Activated B cell treated with CpG ODN at 0.5 μM for 24 hours (primary cell): ENCODE data around the gene EPHB2. TPM values are rescaled to one million over a fixed set of nuclear protein-coding genes. Genes with fewer than 3 reads are reported as not detected.

Source experiments
- ATAC-seq: fragments of 200-7000 bp; cut with Tn5 transposase; one replicate; pipeline ENCODE4 v1.10.0; 2021; ENCODE audit warnings: low read depth, mild to moderate bottlenecking, moderate library complexity
- CTCF ChIA-PET: fragments of 350-600 bp; sonication (Branson Sonifier 250); formaldehyde crosslinking; loops from one replicate; lab custom pipeline; 2021; ENCODE audit warnings: antibody characterized with exemption; lab: Charles Lee
- POLR2A ChIA-PET: fragments of 350-600 bp; sonication (Branson Sonifier 250); formaldehyde crosslinking; loops from one replicate; lab custom pipeline; 2021; ENCODE audit warnings: antibody characterized with exemption; lab: Charles Lee
- DNase-seq: peaks from one replicate; pipeline ENCODE4 v3.0.0; 2022
- H3K27ac Mint-ChIP-seq: one replicate; pipeline ENCODE4 v1.8.0; 2020; ENCODE audit warnings: mixed read lengths
- H3K27me3 Mint-ChIP-seq: one replicate; pipeline ENCODE4 v1.8.0; 2021; ENCODE audit warnings: mixed read lengths
- H3K36me3 Mint-ChIP-seq: one replicate; pipeline ENCODE4 v1.8.0; 2021; ENCODE audit warnings: low read depth, mixed read lengths
- H3K4me1 Mint-ChIP-seq: one replicate; pipeline ENCODE4 v1.8.0; 2021; ENCODE audit warnings: mixed read lengths
- H3K4me3 Mint-ChIP-seq: one replicate; pipeline ENCODE4 v1.8.0; 2020; ENCODE audit warnings: mild to moderate bottlenecking, mixed read lengths
- H3K9me3 Mint-ChIP-seq: one replicate; pipeline ENCODE4 v1.8.0; 2020; ENCODE audit warnings: mixed read lengths
- intact Hi-C: fragments of 100-400 bp; cut with micrococcal nuclease; formaldehyde crosslinking; loops from one replicate; pipeline ENCODE4 v1.15.1; 2024
- total RNA-seq: library from RNA; stranded (reverse); gene quantifications from 2 replicates; pipeline ENCODE4 v1.2.3, GENCODE V29; 2022
- TF ChIP-seq, protein P1 (sequence below): fragments of 200-600 bp; IDR thresholded peaks from one replicate; pipeline ENCODE4 v1.8.0; 2022; ENCODE audit warnings: antibody characterized with exemption, mild to moderate bottlenecking

The EPHB2 gene
- total RNA-seq, 1 donor from 2014 or later, result 0.13 TPM

DNA sequence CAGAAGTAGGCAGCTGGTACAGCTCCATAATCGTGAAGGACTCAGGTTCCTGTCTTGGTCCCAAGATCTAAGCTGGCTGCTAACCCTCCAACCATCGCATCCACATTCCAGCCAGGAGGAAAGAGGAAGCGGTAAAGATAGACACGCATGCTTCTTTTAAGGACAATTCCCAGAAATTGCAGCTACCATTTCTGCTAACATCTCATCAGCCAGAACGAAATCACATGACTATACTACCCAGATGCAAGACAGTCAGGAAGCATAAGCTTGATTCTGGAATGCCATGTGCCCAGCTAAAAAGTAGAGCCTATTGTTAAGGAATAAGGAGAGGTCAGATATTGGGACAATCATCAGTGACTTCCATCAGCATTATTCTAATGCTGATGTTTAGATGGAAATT, 110.4 kb downstream of the EPHB2 start:
- ATAC-seq (no peak), DNase-seq (no peak)
- peaks cover 10% of the 10 kb centered on the region for H3K27me3 Mint-ChIP-seq
- no peaks in the 10 kb centered on the region for H3K36me3 Mint-ChIP-seq
- CTCF ChIA-PET, result no interaction called here
- POLR2A ChIA-PET, result no interaction called here
- intact Hi-C loops, result no loop called here
- TF ChIP-seq, protein P1, sequence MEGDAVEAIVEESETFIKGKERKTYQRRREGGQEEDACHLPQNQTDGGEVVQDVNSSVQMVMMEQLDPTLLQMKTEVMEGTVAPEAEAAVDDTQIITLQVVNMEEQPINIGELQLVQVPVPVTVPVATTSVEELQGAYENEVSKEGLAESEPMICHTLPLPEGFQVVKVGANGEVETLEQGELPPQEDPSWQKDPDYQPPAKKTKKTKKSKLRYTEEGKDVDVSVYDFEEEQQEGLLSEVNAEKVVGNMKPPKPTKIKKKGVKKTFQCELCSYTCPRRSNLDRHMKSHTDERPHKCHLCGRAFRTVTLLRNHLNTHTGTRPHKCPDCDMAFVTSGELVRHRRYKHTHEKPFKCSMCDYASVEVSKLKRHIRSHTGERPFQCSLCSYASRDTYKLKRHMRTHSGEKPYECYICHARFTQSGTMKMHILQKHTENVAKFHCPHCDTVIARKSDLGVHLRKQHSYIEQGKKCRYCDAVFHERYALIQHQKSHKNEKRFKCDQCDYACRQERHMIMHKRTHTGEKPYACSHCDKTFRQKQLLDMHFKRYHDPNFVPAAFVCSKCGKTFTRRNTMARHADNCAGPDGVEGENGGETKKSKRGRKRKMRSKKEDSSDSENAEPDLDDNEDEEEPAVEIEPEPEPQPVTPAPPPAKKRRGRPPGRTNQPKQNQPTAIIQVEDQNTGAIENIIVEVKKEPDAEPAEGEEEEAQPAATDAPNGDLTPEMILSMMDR, result no peak
- H3K9me3 Mint-ChIP-seq, result no peaks in the 10 kb centered on the region
- H3K4me1 Mint-ChIP-seq, result no peaks in the 10 kb centered on the region
- no peak overlapping the region for H3K4me3 Mint-ChIP-seq
- H3K27ac Mint-ChIP-seq, result no peak overlapping the region

DNA sequence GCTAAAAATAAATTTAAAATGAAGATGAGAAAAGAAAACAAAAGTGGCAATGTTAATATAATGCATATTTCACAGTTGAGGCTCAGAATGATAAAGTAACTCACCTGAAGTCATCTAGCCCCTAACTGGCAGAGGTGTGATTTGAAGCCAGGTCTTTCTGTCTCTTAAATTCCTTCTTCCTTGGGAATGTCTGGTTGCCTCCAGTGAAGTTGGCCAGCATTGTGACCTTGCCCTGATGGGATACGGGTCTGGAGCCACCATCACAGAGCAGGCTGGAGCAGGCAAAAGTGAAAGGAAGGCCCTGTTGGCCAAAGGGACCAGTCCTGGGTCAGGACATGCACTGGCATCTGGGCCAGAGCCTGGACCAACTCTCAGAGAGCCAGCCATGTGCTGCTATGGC, 111.7 kb downstream of the EPHB2 start:
- Mint-ChIP-seq H3K9me3 (no peaks in the 10 kb centered on the region), H3K36me3 (no peaks in the 10 kb centered on the region), H3K27me3 (peaks cover 10% of the 10 kb centered on the region), H3K27ac (no peak overlapping the region), H3K4me1 (no peaks in the 10 kb centered on the region), H3K4me3 (no peak overlapping the region)
- TF ChIP-seq, protein P1, result no peak
- CTCF ChIA-PET, result no interaction called here
- ATAC-seq (no peak), DNase-seq (no peak)
- intact Hi-C loops, result no loop called here
- POLR2A ChIA-PET, result no interaction called here

DNA sequence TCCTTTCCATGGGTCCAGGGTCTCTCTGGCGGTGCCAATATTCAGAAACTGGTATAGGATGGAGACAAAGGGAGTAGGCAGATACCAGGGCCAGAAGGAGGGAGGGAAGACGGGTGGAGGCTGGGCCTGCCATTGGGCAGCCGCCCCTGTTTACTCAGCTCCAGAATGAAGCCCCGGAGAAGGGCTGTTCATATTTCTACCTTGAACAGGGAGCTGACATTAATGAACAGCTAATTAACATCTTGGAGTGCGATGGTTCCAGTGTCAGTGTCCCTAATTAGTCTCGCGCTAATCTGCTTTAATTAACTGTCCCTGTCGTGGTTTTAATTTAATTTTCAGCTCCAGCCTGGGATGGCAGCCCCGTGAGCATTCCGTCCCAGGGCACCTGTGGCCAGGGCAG, 113.8 kb downstream of the EPHB2 start:
- H3K27me3 Mint-ChIP-seq, result peaks cover 5% of the 10 kb centered on the region

DNA sequence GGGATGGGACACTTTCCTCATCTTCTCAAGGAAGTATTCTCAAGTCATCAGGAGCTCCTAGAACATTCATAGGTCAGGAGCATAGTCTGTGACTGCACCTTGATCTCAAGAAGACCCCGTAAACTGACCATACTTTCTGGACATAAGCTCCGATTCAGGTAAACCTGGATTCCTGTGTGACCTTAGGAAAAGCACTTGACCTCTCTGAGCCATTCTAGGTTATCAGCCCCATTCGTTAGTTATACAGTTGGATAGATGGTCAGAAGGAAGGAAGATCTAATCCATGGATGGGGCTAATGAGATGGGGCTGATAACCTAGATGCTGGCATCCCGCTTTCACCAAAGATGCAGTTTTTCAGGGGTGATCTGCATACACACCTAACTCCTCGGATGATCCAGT, 114.3 kb downstream of the EPHB2 start:
- Mint-ChIP-seq H3K4me1 (no peaks in the 10 kb centered on the region), H3K27me3 (peaks cover 4% of the 10 kb centered on the region), H3K9me3 (no peaks in the 10 kb centered on the region), H3K4me3 (no peak overlapping the region), H3K27ac (no peak overlapping the region), H3K36me3 (no peaks in the 10 kb centered on the region)
- CTCF ChIA-PET, result no interaction called here
- intact Hi-C loops, result no loop called here
- DNase-seq (no peak), ATAC-seq (no peak)
- TF ChIP-seq, protein P1, result no peak
- POLR2A ChIA-PET, result no interaction called here

More for the DNA sequence above, 113.8 kb downstream of the EPHB2 start:
- Mint-ChIP-seq H3K4me1 (no peaks in the 10 kb centered on the region), H3K4me3 (no peak overlapping the region), H3K9me3 (no peaks in the 10 kb centered on the region), H3K36me3 (no peaks in the 10 kb centered on the region), H3K27ac (no peak overlapping the region)
- no peak for DNase-seq
- TF ChIP-seq, protein P1, result no peak
- POLR2A ChIA-PET, result no interaction called here
- intact Hi-C loops, result no loop called here
- ATAC-seq, result no peak
- CTCF ChIA-PET, result no interaction called here

DNA sequence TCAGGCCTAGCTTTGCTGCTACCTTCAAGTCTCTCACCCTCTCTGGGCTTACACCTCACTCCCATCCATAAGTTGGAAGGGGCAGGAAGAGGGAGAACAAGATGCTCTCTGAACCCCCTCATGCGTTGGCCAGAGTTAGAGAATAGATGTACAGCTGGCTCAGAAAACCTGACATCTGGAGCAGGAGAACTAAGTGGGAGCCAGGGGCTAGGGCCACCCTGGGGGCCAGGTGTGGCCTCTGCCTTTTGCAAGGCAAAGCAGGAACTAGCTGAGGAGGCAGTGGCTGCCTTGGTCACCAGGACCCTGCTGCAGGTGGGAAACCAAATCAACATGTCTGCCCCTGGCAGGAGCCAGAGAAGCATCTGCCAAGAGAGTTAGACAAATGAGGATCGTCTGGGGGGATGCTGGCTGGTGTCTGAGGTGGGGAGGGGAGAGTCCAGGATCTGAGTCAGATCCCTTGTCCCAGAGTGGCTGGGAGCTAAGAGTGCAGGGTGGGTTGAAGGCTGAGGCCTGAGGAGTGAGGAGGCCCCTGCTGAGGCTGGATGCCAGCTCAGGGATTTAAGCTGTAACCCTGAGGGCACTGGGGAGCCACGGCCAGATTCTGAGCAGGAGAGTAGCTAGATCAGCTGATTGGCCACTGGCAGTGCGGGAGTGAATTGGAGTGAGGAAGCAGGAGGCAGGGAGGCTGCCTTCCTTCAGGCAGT, 115.0 kb downstream of the EPHB2 start:
- TF ChIP-seq, protein P1, result no peak
- H3K9me3 Mint-ChIP-seq, result no peaks in the 10 kb centered on the region
- no peak overlapping the region for H3K4me3 Mint-ChIP-seq
- H3K4me1 Mint-ChIP-seq, result no peaks in the 10 kb centered on the region
- intact Hi-C loops, result no loop called here
- peaks cover 3% of the 10 kb centered on the region for H3K27me3 Mint-ChIP-seq
- no peaks in the 10 kb centered on the region for H3K36me3 Mint-ChIP-seq
- no peak overlapping the region for H3K27ac Mint-ChIP-seq
- DNase-seq, result no peak
- ChIA-PET POLR2A (interaction anchor here (0.6 kb wide), 1 partner anchor 34 kb away, joined by 14 read pairs; no protein-coding TSS in a partner anchor), CTCF (no interaction called here)
- ATAC-seq, result no peak
